ENCODE results near the gene DZIP1.
"Not testable (repeated sequence)": the region's sequence is repeated elsewhere in the genome, so short reads cannot be mapped to it uniquely, and the experiment has no call there.

The DZIP1 gene

GRCh38 chr13:95593462-95593861, 51.0 kb downstream of the DZIP1 start:
- DNase-seq = no peak

GRCh38 chr13:95588721-95589120, 55.8 kb downstream of the DZIP1 start:
- no peak for DNase-seq

GRCh38 chr13:95588134-95588533, 56.4 kb downstream of the DZIP1 start:
- no peak for DNase-seq

- DNase-seq = no peak
Observed at GRCh38 chr13:95585867-95586266, 58.6 kb downstream of the DZIP1 start.

- no peak for DNase-seq
Observed at GRCh38 chr13:95579303-95579702, 65.2 kb downstream of the DZIP1 start.

GRCh38 chr13:95573221-95573620, 71.3 kb downstream of the DZIP1 start:
- peak; percentile 21 for DNase-seq

- no peak for DNase-seq
Observed at GRCh38 chr13:95571941-95572340, 72.6 kb downstream of the DZIP1 start.

GRCh38 chr13:95570016-95570415, 74.5 kb downstream of the DZIP1 start:
- DNase-seq = no peak

- no peak for DNase-seq
Observed at GRCh38 chr13:95568131-95568530, 76.4 kb downstream of the DZIP1 start.

- not testable (repeated sequence) for DNase-seq
Observed at GRCh38 chr13:95565758-95566157, 78.7 kb downstream of the DZIP1 start.

- peak; percentile 98 for DNase-seq
Observed at GRCh38 chr13:95564733-95565291, 79.7 kb downstream of the DZIP1 start.

- DNase-seq = no peak
Observed at GRCh38 chr13:95564091-95564490, 80.4 kb downstream of the DZIP1 start.

GRCh38 chr13:95560387-95560786, 84.1 kb downstream of the DZIP1 start:
- no peak for DNase-seq

- no peak for DNase-seq
Observed at GRCh38 chr13:95559100-95559499, 85.4 kb downstream of the DZIP1 start.

- no peak for DNase-seq
Observed at GRCh38 chr13:95557013-95557412, 87.5 kb downstream of the DZIP1 start.

- DNase-seq = no peak
Observed at GRCh38 chr13:95553581-95554385, 90.7 kb downstream of the DZIP1 start.

- DNase-seq = no peak
Observed at GRCh38 chr13:95552539-95553441, 91.7 kb downstream of the DZIP1 start, which contains the start of gene CLDN10. TSS of gene CLDN10 (plus strand) at chr13:95552720. CDS start at chr13:95552754, 34 bp downstream.

GRCh38 chr13:95552208-95552538, 92.3 kb downstream of the DZIP1 start:
- no peak for DNase-seq

- no peak for DNase-seq
Observed at GRCh38 chr13:95547531-95548167, 96.9 kb downstream of the DZIP1 start.

GRCh38 chr13:95546919-95547318, 97.6 kb downstream of the DZIP1 start:
- DNase-seq = no peak

- no peak for DNase-seq
Observed at GRCh38 chr13:95544293-95544692, 100.2 kb downstream of the DZIP1 start.

GRCh38 chr13:95541911-95542474, 102.5 kb downstream of the DZIP1 start:
- no peak for DNase-seq

- no peak for DNase-seq
Observed at GRCh38 chr13:95541308-95541707, 103.2 kb downstream of the DZIP1 start.
